Spinal cord (tissue), 10 donors: Measurements from ENCODE around the gene CCNF. TPM values are rescaled to one million over a fixed set of nuclear protein-coding genes. Genes with fewer than 3 reads are reported as not detected.

Experiments
- DNase-seq, 6 donors: peaks; one replicate each; pipeline versions ENCODE4 v3.0.0 to v3.0.0-alpha.2; 2013 to 2015; ENCODE audit warnings: low spot score in 6 of 6, low read depth in 4 of 6
- H3K27ac ChIP-seq: one replicate; pipeline ENCODE4 v1.5.1; 2013; ENCODE audit warnings: low read depth, low read length, control low read depth
- H3K27me3 ChIP-seq: one replicate; pipeline ENCODE4 v1.6.1; 2013; ENCODE audit warnings: low read length; ENCODE audit not compliant: control insufficient read depth, insufficient read depth
- H3K36me3 ChIP-seq: one replicate; pipeline ENCODE4 v1.6.1; 2013; ENCODE audit warnings: low read length; ENCODE audit not compliant: control insufficient read depth, insufficient read depth
- H3K4me1 ChIP-seq: one replicate; pipeline ENCODE4 v1.6.1; 2013; ENCODE audit warnings: low read length; ENCODE audit not compliant: control insufficient read depth, insufficient read depth
- H3K4me3 ChIP-seq: one replicate; pipeline ENCODE4 v1.5.1; 2013; ENCODE audit warnings: low read depth, low read length, control low read depth
- H3K9me3 ChIP-seq: one replicate; pipeline ENCODE4 v1.6.1; 2013; ENCODE audit warnings: low read length; ENCODE audit not compliant: control insufficient read depth, insufficient read depth
- WGBS: methylation state at CpG from one replicate; pipeline ENCODE4 v1.1.5; 2013; ENCODE audit warnings: missing lambda C conversion rate; ENCODE audit not compliant: insufficient coverage; 5-methylcytosine and 5-hydroxymethylcytosine counted together
- polyA plus RNA-seq, 2 donors: library from polyadenylated mRNA; unstranded; fragments of 120-200 nt; gene quantifications; one replicate each; pipeline ENCODE4 v1.2.1, GENCODE V29; 2013; ENCODE audit not compliant: insufficient read length in 2 of 2
- total RNA-seq, 2 donors: library from RNA; depleted of rRNA in 1 of 2; stranded (reverse); fragments of 120-200 nt in 1 of 2; fragments of >200 nt in 1 of 2; gene quantifications; one replicate each; pipeline versions ENCODE4 v1.2.3 to v1.2.4, GENCODE V29; 2013 to 2014
- donor health status: healthy.

The CCNF gene
- total and polyA plus RNA-seq, 4 donors, result 7.6 to 11.6 (median 9.7) TPM

GRCh38 chr16:2481676-2482075, 52.4 kb downstream of the CCNF start:
- H3K4me1 ChIP-seq, result peaks cover 54% of the 10 kb centered on the region
- no peak overlapping the region for H3K27ac ChIP-seq
- 62% methylated on average over 7 of the region's 7 CpGs for WGBS
- DNase-seq, result no peak
- H3K4me3 ChIP-seq, result no peak overlapping the region
- H3K27me3 ChIP-seq, result no peaks in the 10 kb centered on the region
- peaks cover 62% of the 10 kb centered on the region for H3K36me3 ChIP-seq
- no peaks in the 10 kb centered on the region for H3K9me3 ChIP-seq

- H3K9me3 ChIP-seq, result no peaks in the 10 kb centered on the region
- H3K27ac ChIP-seq, result no peak overlapping the region
- peaks cover 58% of the 10 kb centered on the region for H3K4me1 ChIP-seq
- H3K36me3 ChIP-seq, result peaks cover 68% of the 10 kb centered on the region
- DNase-seq, result no peak
- H3K27me3 ChIP-seq, result no peaks in the 10 kb centered on the region
- H3K4me3 ChIP-seq, result no peak overlapping the region
- WGBS, result 78% methylated on average over 11 of the region's 13 CpGs
Measured at GRCh38 chr16:2482249-2482648, 53.0 kb downstream of the CCNF start.

- Histone ChIP-seq H3K36me3 (peaks cover 72% of the 10 kb centered on the region), H3K4me3 (no peak overlapping the region), H3K4me1 (peaks cover 58% of the 10 kb centered on the region), H3K27me3 (no peaks in the 10 kb centered on the region), H3K9me3 (no peaks in the 10 kb centered on the region), H3K27ac (peak overlapping the region; percentile 52)
- 49% methylated on average over 29 of the region's 32 CpGs for WGBS
- peak in 2 of 6 donors; percentile 28 to 59 for DNase-seq
Measured at GRCh38 chr16:2482708-2483534, 53.7 kb downstream of the CCNF start.

GRCh38 chr16:2483939-2484897, 55.0 kb downstream of the CCNF start:
- Histone ChIP-seq H3K27me3 (no peaks in the 10 kb centered on the region), H3K36me3 (peaks cover 68% of the 10 kb centered on the region), H3K27ac (no peak overlapping the region), H3K4me3 (no peak overlapping the region), H3K4me1 (peaks cover 56% of the 10 kb centered on the region), H3K9me3 (no peaks in the 10 kb centered on the region)
- 84% methylated on average over 16 of the region's 16 CpGs for WGBS
- DNase-seq, result no peak

- Histone ChIP-seq H3K27ac (no peak overlapping the region), H3K4me1 (peaks cover 56% of the 10 kb centered on the region), H3K27me3 (no peaks in the 10 kb centered on the region), H3K36me3 (peaks cover 68% of the 10 kb centered on the region), H3K9me3 (no peaks in the 10 kb centered on the region), H3K4me3 (no peak overlapping the region)
- DNase-seq, result no peak
- WGBS, result 85% methylated on average over 7 of the region's 13 CpGs
Measured at GRCh38 chr16:2484898-2485508, 55.8 kb downstream of the CCNF start.

- H3K27me3 ChIP-seq, result no peaks in the 10 kb centered on the region
- H3K27ac ChIP-seq, result no peak overlapping the region
- H3K36me3 ChIP-seq, result peaks cover 69% of the 10 kb centered on the region
- no peak overlapping the region for H3K4me3 ChIP-seq
- H3K4me1 ChIP-seq, result peaks cover 64% of the 10 kb centered on the region
- no peaks in the 10 kb centered on the region for H3K9me3 ChIP-seq
- no peak for DNase-seq
- WGBS, result 89% methylated on average over 28 of the region's 33 CpGs
Measured at GRCh38 chr16:2485811-2486507, 56.7 kb downstream of the CCNF start.

DNA sequence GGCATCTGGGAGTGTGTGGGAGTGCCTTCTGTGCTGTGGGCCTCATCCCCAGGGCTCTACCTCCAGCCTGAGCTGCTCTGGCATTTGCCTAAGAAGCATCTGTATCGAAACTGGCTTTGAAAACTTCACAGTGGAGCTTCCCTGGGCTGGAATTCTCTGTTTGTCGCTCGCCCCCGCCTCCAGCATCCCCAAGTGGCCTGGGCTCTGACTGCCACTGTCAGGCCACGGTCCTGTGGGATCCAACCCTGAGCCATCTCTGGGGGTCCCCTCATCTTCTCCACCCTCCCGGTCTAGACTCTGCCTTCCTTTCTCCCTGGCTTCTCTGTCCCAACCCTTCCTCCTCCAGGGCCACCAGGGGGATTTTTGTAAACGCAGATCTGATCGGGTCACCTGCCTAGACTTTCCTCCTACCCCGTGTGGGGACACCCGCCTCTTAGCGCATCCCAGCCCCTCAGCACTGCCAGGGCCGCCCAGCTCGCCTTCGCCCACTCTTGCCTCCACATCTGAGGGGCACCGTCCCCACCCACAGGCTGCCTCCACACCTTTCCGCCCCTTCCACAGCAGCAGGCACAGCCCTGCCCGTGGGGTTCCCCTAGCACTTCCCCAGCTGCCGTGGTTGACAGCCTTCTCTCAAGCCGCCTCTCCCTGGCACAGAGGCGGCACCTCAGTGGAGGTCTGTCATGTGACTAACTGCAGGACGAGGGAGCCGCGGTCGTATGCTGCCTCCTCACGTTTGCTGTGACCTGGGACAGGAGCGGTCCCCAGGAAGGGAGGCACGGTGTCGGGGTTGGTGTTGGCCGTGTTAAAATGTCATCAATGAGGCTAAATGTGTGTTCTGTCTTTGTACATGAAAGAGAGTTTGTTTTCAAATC, 57.6 kb downstream of the CCNF start:
- WGBS, result 58% methylated on average over 29 of the region's 29 CpGs
- DNase-seq, result no peak

DNA sequence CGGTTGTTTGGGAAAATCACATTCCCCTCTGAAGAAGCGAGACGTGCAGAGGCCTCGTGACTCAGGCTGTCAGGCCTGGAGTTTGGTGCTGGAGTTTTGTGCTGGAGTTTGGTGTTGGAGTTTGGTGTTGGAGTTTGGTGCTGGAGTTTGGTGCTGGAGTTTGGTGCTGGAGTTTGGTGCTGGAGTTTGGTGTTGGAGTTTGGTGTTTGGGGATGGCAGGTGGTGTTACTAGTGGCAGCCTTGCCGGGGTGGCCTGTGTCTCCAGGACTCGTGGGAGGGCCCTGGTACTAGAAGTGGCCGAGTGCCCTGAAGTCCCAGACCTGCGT, 58.2 kb downstream of the CCNF start:
- H3K4me1 ChIP-seq, result peaks cover 55% of the 10 kb centered on the region
- no peaks in the 10 kb centered on the region for H3K9me3 ChIP-seq
- WGBS, result 75% methylated on average over 8 of the region's 8 CpGs
- H3K27ac ChIP-seq, result no peak overlapping the region
- DNase-seq, result no peak
- peaks cover 68% of the 10 kb centered on the region for H3K36me3 ChIP-seq
- H3K4me3 ChIP-seq, result no peak overlapping the region
- no peaks in the 10 kb centered on the region for H3K27me3 ChIP-seq

More for the DNA sequence above, 57.6 kb downstream of the CCNF start:
- no peaks in the 10 kb centered on the region for H3K9me3 ChIP-seq
- peaks cover 60% of the 10 kb centered on the region for H3K4me1 ChIP-seq
- no peak overlapping the region for H3K27ac ChIP-seq
- no peak overlapping the region for H3K4me3 ChIP-seq
- peaks cover 68% of the 10 kb centered on the region for H3K36me3 ChIP-seq
- no peaks in the 10 kb centered on the region for H3K27me3 ChIP-seq
